ENCODE measurements around the gene UNC13A. TPM values are rescaled to one million over a fixed set of nuclear protein-coding genes. Genes with fewer than 3 reads are reported as not detected.

UNC13A gene
- total RNA-seq, 2 donors from 2014 or later = 1.3 to 2.6 TPM

DNA sequence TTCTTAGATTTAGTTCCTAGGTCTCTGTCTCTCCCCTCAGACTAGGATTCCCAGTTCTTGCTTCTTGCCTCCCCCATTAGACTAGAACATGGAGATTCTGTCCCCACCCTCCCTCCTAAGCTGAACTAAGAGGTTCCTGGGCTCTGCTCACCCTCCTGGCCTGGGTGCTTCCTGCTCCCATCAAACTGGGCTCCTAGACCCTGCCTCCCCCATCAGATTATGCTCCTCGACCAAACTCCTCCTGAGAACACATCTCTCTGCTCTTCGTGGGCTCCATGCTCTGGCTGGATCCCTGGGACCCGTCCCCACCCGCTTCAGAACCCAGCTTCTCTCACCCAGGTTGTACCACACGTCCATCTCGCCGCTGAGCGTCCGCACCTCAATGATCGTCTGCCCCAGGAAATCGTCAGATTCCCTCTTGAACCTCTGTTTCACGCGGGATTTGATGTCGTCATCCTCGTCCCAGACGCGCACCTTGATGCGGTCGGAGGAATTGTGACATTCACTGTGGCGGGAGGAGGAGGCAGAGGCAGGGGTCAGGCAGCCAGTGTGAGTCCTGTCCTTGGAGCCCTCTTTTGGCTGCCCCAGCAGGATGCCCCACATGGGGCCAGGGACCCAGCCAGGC, 42.7 kb downstream of the UNC13A start:
- TF ChIP-seq, protein P1, sequence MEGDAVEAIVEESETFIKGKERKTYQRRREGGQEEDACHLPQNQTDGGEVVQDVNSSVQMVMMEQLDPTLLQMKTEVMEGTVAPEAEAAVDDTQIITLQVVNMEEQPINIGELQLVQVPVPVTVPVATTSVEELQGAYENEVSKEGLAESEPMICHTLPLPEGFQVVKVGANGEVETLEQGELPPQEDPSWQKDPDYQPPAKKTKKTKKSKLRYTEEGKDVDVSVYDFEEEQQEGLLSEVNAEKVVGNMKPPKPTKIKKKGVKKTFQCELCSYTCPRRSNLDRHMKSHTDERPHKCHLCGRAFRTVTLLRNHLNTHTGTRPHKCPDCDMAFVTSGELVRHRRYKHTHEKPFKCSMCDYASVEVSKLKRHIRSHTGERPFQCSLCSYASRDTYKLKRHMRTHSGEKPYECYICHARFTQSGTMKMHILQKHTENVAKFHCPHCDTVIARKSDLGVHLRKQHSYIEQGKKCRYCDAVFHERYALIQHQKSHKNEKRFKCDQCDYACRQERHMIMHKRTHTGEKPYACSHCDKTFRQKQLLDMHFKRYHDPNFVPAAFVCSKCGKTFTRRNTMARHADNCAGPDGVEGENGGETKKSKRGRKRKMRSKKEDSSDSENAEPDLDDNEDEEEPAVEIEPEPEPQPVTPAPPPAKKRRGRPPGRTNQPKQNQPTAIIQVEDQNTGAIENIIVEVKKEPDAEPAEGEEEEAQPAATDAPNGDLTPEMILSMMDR (IDR thresholded peaks at IDR 0.05) = no peak
- TF ChIP-seq POLR2A (IDR thresholded peaks at IDR 0.05) = no peak
- WGBS, 2 donors = 78 to 82% methylated on average over 19 to 20 of the region's 20 CpGs
- intact Hi-C loops (cut with DNase I) = no loop called here
- H3K4me3 ChIP-seq = no peak overlapping the region
- no peak for ATAC-seq
- H3K4me1 ChIP-seq = no peaks in the 10 kb centered on the region
- no peaks in the 10 kb centered on the region for H3K27me3 ChIP-seq
- no peak overlapping the region for H3K27ac ChIP-seq
- DNase-seq = no peak
- no peaks in the 10 kb centered on the region for H3K36me3 ChIP-seq (replicated peaks in 1 of 2; ENCODE audit: insufficient read depth in 1 of 2, low read depth in 2 of 2)
- H3K9me3 ChIP-seq = no peaks in the 10 kb centered on the region

DNA sequence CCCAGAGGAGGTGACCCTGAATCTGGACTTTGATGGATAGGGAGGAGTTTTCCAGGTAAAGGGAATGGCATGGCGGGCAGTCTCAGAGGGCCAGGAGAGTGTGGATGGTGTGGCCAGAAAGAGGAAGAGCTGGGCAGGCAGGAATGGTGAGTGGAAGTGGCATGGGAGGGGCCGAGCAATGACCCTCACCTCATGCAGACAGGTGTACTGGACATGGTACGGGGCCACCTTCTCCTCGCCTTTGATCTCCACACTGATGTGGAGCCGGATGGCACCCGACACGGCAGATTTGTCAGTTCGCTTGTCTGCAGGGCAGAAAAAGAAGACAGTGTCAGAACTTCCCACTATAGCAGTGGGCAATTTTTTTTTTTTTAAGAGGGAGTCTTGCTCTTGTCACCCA, 45.5 kb downstream of the UNC13A start:
- ATAC-seq = no peak
- Histone ChIP-seq H3K4me3 (no peak overlapping the region), H3K27me3 (no peaks in the 10 kb centered on the region), H3K36me3 (replicated peaks in 1 of 2; ENCODE audit: insufficient read depth in 1 of 2, low read depth in 2 of 2) (no peaks in the 10 kb centered on the region), H3K9me3 (no peaks in the 10 kb centered on the region), H3K4me1 (no peaks in the 10 kb centered on the region), H3K27ac (no peak overlapping the region)
- TF ChIP-seq POLR2A (IDR thresholded peaks at IDR 0.05) = no peak
- TF ChIP-seq, protein P1 (IDR thresholded peaks at IDR 0.05) = no peak
- 77 to 82% methylated on average over 8 of the region's 8 CpGs for WGBS, 2 donors
- no peak for DNase-seq
- intact Hi-C loops (cut with DNase I) = no loop called here

DNA sequence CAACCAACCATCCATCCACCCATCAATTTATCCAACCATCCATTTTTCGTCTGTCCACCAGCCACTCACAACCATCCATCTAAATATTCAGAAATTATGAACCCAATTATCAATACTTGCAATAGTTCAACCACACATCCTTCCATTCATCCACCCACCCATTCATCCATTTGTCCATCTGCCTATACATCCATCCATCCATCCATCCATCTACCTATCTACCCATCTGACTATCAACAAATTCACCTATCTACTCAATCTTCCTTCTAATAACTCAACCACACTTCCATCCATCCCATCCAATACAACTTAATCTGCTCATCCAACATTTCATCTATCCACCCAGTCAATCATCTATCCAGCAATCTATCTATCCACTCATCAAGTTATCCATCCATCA, 46.3 kb downstream of the UNC13A start:
- ATAC-seq (no peak), DNase-seq (no peak)
- H3K9me3 ChIP-seq = no peaks in the 10 kb centered on the region
- H3K4me3 ChIP-seq = no peak overlapping the region
- no peaks in the 10 kb centered on the region for H3K27me3 ChIP-seq
- no peaks in the 10 kb centered on the region for H3K4me1 ChIP-seq
- intact Hi-C loops (cut with DNase I) = no loop called here
- 9 to 38% methylated on average over 1 of the region's 1 CpG for WGBS, 2 donors
- TF ChIP-seq POLR2A (IDR thresholded peaks at IDR 0.05) = no peak
- TF ChIP-seq, protein P1 (IDR thresholded peaks at IDR 0.05) = no peak
- no peaks in the 10 kb centered on the region for H3K36me3 ChIP-seq (replicated peaks in 1 of 2; ENCODE audit: insufficient read depth in 1 of 2, low read depth in 2 of 2)
- no peak overlapping the region for H3K27ac ChIP-seq

DNA sequence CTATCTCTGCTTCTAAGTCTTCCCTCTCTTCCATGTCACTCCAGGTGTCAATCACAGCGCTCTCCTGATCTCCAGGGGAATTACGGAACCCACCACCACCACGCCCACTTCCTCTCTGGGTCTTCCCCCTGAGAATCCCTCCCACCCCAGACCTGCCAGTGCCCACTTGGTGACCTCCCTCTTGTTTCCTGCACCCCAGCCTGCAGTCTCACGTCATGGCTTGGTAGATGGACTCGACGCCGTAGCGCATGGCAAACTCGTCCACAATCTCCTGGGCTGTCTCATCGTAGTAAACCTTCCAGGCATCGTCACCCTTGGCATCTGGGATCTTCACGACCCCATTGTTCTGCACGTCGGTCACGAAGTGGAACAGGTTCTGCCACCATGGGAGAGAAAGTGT, 47.0 kb downstream of the UNC13A start:
- DNase-seq = no peak
- intact Hi-C loops (cut with DNase I) = no loop called here
- Histone ChIP-seq H3K4me3 (no peak overlapping the region), H3K36me3 (replicated peaks in 1 of 2; ENCODE audit: insufficient read depth in 1 of 2, low read depth in 2 of 2) (no peaks in the 10 kb centered on the region), H3K27ac (no peak overlapping the region), H3K9me3 (no peaks in the 10 kb centered on the region), H3K27me3 (no peaks in the 10 kb centered on the region), H3K4me1 (no peaks in the 10 kb centered on the region)
- TF ChIP-seq, protein P1 (IDR thresholded peaks at IDR 0.05) = no peak
- TF ChIP-seq POLR2A (IDR thresholded peaks at IDR 0.05) = no peak
- whole genome bisulfite sequencing, 2 donors = 58 to 70% methylated on average over 15 of the region's 15 CpGs
- ATAC-seq = no peak

DNA sequence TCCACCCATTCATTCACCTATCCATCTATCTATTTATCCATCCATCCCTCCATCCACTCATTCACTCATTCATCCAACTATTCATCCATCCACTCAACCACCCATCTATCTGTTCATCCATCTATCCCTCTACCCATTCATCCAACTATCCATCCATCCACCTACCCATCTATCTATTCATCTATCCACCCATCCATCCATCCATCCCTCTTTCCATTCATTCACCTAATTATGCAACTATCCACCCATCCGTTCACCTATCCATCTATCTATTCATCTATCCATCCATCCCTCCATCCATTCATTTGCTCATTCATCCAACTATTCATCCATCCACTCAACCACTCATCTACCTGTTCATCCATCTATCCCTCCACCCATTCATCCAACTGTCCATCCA, 54.5 kb downstream of the UNC13A start:
- Histone ChIP-seq H3K27ac (no peak overlapping the region), H3K27me3 (no peaks in the 10 kb centered on the region), H3K4me1 (no peaks in the 10 kb centered on the region), H3K9me3 (no peaks in the 10 kb centered on the region), H3K4me3 (no peak overlapping the region), H3K36me3 (replicated peaks in 1 of 2; ENCODE audit: insufficient read depth in 1 of 2, low read depth in 2 of 2) (no peaks in the 10 kb centered on the region)
- DNase-seq (no peak), ATAC-seq (no peak)
- 67 to 89% methylated on average over 1 of the region's 1 CpG for WGBS, 2 donors
- intact Hi-C loops (cut with DNase I) = no loop called here
- no peak for TF ChIP-seq POLR2A (IDR thresholded peaks at IDR 0.05)
- TF ChIP-seq, protein P1 (IDR thresholded peaks at IDR 0.05) = no peak
